PC-3 (cell line): ENCODE data around the gene VPS33B. TPM values are rescaled to one million over a fixed set of nuclear protein-coding genes. Genes with fewer than 3 reads are reported as not detected.

ENCODE experiments used
- ATAC-seq: fragments of 200-7000 bp; cut with Tn5 transposase; 2 replicates; pipeline ENCODE4 v1.9.1; 2020; ENCODE audit warnings: mild to moderate bottlenecking, moderate library complexity
- Bru-seq: library from RNA; stranded (reverse); fragments of 400-500 nt; gene quantifications from one replicate; lab custom pipeline; 2021; lab: Mats Ljungman, UMichigan
- BruChase-seq, 2 experiments: library from RNA; stranded (reverse); fragments of 400-500 nt; gene quantifications; one replicate each; lab custom pipeline; 2021; lab: Mats Ljungman, UMichigan
- BruUV-seq: library from RNA; stranded (reverse); fragments of 400-500 nt; replicated peaks from 2 replicates; lab custom pipeline; 2021; lab: Mats Ljungman, UMichigan
- CTCF ChIA-PET: fragments of 300-600 bp; sonication (Branson Sonifier 250); formaldehyde crosslinking; loops from one replicate; lab custom pipeline; 2022; ENCODE audit warnings: antibody characterized with exemption; lab: Charles Lee
- POLR2A ChIA-PET: fragments of 300-600 bp; sonication (Branson Sonifier 250); formaldehyde crosslinking; loops from one replicate; lab custom pipeline; 2022; ENCODE audit warnings: antibody characterized with exemption; ENCODE audit not compliant: unreplicated experiment; lab: Charles Lee
- DNase-seq: peaks from one replicate; pipeline ENCODE4 v3.0.0-alpha.2; 2015
- H2AFZ ChIP-seq: fragments of 300-600 bp; sonication (generic); 2 replicates; pipeline ENCODE4 v1.6.0; 2016; ENCODE audit warnings: antibody characterized with exemption, low read length
- H3F3A ChIP-seq: fragments of 300-600 bp; sonication (generic); one replicate; pipeline ENCODE4 v1.6.0; 2017; ENCODE audit warnings: antibody characterized with exemption, low read length, control low read depth, mild to moderate bottlenecking; ENCODE audit not compliant: unreplicated experiment
- H3K27ac ChIP-seq: fragments of 300-600 bp; sonication (generic); 2 replicates; pipeline ENCODE4 v1.5.1; 2016; ENCODE audit warnings: mild to moderate bottlenecking, low read length
- H3K27me3 ChIP-seq: fragments of 300-600 bp; sonication (generic); 2 replicates; pipeline ENCODE4 v1.6.1; 2016; ENCODE audit warnings: low read length, mixed read lengths
- H3K36me3 ChIP-seq: fragments of 300-600 bp; sonication (generic); 2 replicates; pipeline ENCODE4 v1.6.1; 2016; ENCODE audit warnings: low read depth, mixed run types, low read length, mixed read lengths
- H3K4me1 ChIP-seq: fragments of 300-600 bp; sonication (generic); 2 replicates; pipeline ENCODE4 v1.5.1; 2016; ENCODE audit warnings: low read length; ENCODE audit not compliant: insufficient read depth
- H3K4me2 ChIP-seq: fragments of 300-600 bp; sonication (generic); 2 replicates; pipeline ENCODE4 v1.6.0; 2016; ENCODE audit warnings: low read length
- H3K4me3 ChIP-seq: fragments of 300-600 bp; sonication (generic); 2 replicates; pipeline ENCODE4 v1.5.1; 2016; ENCODE audit warnings: mild to moderate bottlenecking, low read length, mixed read lengths
- H3K79me2 ChIP-seq: fragments of 300-600 bp; sonication (generic); 2 replicates; pipeline ENCODE4 v1.6.1; 2017; ENCODE audit warnings: low read length, mixed read lengths
- H3K9ac ChIP-seq: fragments of 300-600 bp; sonication (generic); 2 replicates; pipeline ENCODE4 v1.6.0; 2016; ENCODE audit warnings: mild to moderate bottlenecking, low read length
- H3K9me2 ChIP-seq: fragments of 300-600 bp; sonication (generic); replicated peaks from 2 replicates; pipeline ENCODE4 v1.6.1; 2016; ENCODE audit warnings: mixed run types, low read length, mixed read lengths
- H3K9me3 ChIP-seq: fragments of 300-600 bp; sonication (generic); 2 replicates; pipeline ENCODE4 v1.6.1; 2016; ENCODE audit warnings: low read length, mixed read lengths
- H4K20me1 ChIP-seq: fragments of 300-600 bp; sonication (generic); 2 replicates; pipeline ENCODE4 v1.6.1; 2016; ENCODE audit warnings: low read length, mixed read lengths
- EZH2 ChIP-seq: fragments of 300-600 bp; sonication (generic); IDR thresholded peaks from one replicate; pipeline ENCODE4 v1.6.1; 2017; ENCODE audit warnings: antibody characterized with exemption, mild to moderate bottlenecking, low read length; ENCODE audit not compliant: unreplicated experiment
- EZH2phosphoT487 ChIP-seq: fragments of 300-600 bp; sonication (generic); IDR thresholded peaks from 2 replicates; pipeline ENCODE4 v1.6.1; 2018; ENCODE audit warnings: mild to moderate bottlenecking, antibody characterized with exemption, low read length, borderline replicate concordance
- intact Hi-C: fragments of 100-400 bp; cut with micrococcal nuclease; formaldehyde crosslinking; loops from 2 replicates; pipeline ENCODE4 v1.9.0; 2023
- long read RNA-seq: library from polyadenylated mRNA; unstranded; transcript quantifications from one replicate; pipeline ENCODE4 v2.0.0, GENCODE V29; 2021; ENCODE audit not compliant: unreplicated experiment
- total RNA-seq: library from RNA; depleted of rRNA; stranded (reverse); fragments of >200 nt; gene quantifications from 2 replicates; pipeline ENCODE4 v1.2.3, GENCODE V29; 2014; rRNA removed
- TF ChIP-seq, protein P1 (sequence below): fragments of 300-600 bp; sonication (generic); conservative IDR thresholded peaks from 2 replicates; pipeline ENCODE4 v1.5.1; 2017; ENCODE audit warnings: antibody characterized with exemption, low read depth, mild to moderate bottlenecking, low read length

The VPS33B gene
- 7.5 and 8.0 TPM in 2 replicates for total RNA-seq
- percentile 58 among the genes with signal in this experiment for Bru-seq, nascent RNA
- percentile 80 among the genes with signal in this experiment for BruChase-seq, experiment 1, labeled RNA remaining after a 6-hour chase
- percentile 67 among the genes with signal in this experiment for BruChase-seq, experiment 2, labeled RNA remaining after a 2-hour chase
- long read RNA-seq, transcript VPS33B-201 (23 exons, 2,767 nt): major isoform, 8 of 15 reads
- long read RNA-seq, partial matches to known transcripts: 3 of 15 reads
- long read RNA-seq, other reads (novel, unspliced or antisense): 4 of 15 reads

- no peak within 1 kb of the TSS for H3K27ac ChIP-seq
- H3K4me1 ChIP-seq: peaks cover 6% of the 10 kb centered on the region
- ChIA-PET CTCF (interaction anchor here (1.3 kb wide), 1 partner anchor 65 kb away, joined by 6 read pairs; no protein-coding TSS in a partner anchor), POLR2A (interaction anchor here (0.7 to 1.0 kb wide), 2 partner anchors 11 to 65 kb away, joined by 3 to 6 read pairs; no protein-coding TSS in a partner anchor)
- intact Hi-C loops: loop anchor here (5.0 kb wide), 1 partner anchor 65 kb away; no protein-coding TSS in a partner anchor
- TF ChIP-seq EZH2: no peak
- TF ChIP-seq, protein P1, sequence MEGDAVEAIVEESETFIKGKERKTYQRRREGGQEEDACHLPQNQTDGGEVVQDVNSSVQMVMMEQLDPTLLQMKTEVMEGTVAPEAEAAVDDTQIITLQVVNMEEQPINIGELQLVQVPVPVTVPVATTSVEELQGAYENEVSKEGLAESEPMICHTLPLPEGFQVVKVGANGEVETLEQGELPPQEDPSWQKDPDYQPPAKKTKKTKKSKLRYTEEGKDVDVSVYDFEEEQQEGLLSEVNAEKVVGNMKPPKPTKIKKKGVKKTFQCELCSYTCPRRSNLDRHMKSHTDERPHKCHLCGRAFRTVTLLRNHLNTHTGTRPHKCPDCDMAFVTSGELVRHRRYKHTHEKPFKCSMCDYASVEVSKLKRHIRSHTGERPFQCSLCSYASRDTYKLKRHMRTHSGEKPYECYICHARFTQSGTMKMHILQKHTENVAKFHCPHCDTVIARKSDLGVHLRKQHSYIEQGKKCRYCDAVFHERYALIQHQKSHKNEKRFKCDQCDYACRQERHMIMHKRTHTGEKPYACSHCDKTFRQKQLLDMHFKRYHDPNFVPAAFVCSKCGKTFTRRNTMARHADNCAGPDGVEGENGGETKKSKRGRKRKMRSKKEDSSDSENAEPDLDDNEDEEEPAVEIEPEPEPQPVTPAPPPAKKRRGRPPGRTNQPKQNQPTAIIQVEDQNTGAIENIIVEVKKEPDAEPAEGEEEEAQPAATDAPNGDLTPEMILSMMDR: no peak
- no peak for TF ChIP-seq EZH2phosphoT487
- no peaks in the 10 kb centered on the region for H3K27me3 ChIP-seq
- H4K20me1 ChIP-seq: no peaks in the 10 kb centered on the region
- H3K4me3 ChIP-seq: peak within 1 kb of the TSS; percentile 96
- H3K9ac ChIP-seq: peak within 1 kb of the TSS; percentile 89
- ATAC-seq: peak; percentile 90
- no peaks in the 10 kb centered on the region for H3K9me3 ChIP-seq
- H3K79me2 ChIP-seq: peaks cover 24% of the 10 kb centered on the region
- H3F3A ChIP-seq: no peaks in the 10 kb centered on the region
- no peaks in the 10 kb centered on the region for H3K36me3 ChIP-seq
- no peaks in the 10 kb centered on the region for H3K9me2 ChIP-seq
- H3K4me2 ChIP-seq: peak within 1 kb of the TSS; percentile 88
- peak; percentile 89 for DNase-seq
- peak within 1 kb of the TSS; percentile 88 for H2AFZ ChIP-seq
- TSS peak; percentile 77 for BruUV-seq
Observed at GRCh38 chr15:91022075-91022831, at the start of gene VPS33B. VPS33B (minus strand) TSS chr15:91022594; CDS start chr15:91022249, 345 bp downstream.

- H3K4me1 ChIP-seq: no peaks in the 10 kb centered on the region
- H3K9me3 ChIP-seq: no peaks in the 10 kb centered on the region
- no TSS peak for BruUV-seq
- ChIA-PET POLR2A (no interaction called here), CTCF (no interaction called here)
- H3K4me2 ChIP-seq: no peak overlapping the region
- DNase-seq (no peak), ATAC-seq (no peak)
- H3K9me2 ChIP-seq: no peaks in the 10 kb centered on the region; the same call in 1 of the 2 replicates
- H3K79me2 ChIP-seq: no peaks in the 10 kb centered on the region
- no peaks in the 10 kb centered on the region for H3K36me3 ChIP-seq
- H2AFZ ChIP-seq: no peak overlapping the region
- H3K9ac ChIP-seq: no peak overlapping the region
- H4K20me1 ChIP-seq: no peaks in the 10 kb centered on the region
- no peak overlapping the region for H3K27ac ChIP-seq
- intact Hi-C loops: no loop called here
- no peak overlapping the region for H3K4me3 ChIP-seq
- TF ChIP-seq, protein P1: no peak
- no peak for TF ChIP-seq EZH2
- TF ChIP-seq EZH2phosphoT487: no peak
- H3K27me3 ChIP-seq: peaks cover 34% of the 10 kb centered on the region
- H3F3A ChIP-seq: no peaks in the 10 kb centered on the region
Observed at GRCh38 chr15:91072161-91072560, 49.8 kb upstream of the VPS33B start.
